Measurements from ENCODE around the gene TTLL11. TPM values are rescaled to one million over a fixed set of nuclear protein-coding genes. Genes with fewer than 3 reads are reported as not detected.

TTLL11 gene
- total and polyA plus RNA-seq, 2 experiments from 2014 or later = 0.57 to 1.4 TPM

DNA sequence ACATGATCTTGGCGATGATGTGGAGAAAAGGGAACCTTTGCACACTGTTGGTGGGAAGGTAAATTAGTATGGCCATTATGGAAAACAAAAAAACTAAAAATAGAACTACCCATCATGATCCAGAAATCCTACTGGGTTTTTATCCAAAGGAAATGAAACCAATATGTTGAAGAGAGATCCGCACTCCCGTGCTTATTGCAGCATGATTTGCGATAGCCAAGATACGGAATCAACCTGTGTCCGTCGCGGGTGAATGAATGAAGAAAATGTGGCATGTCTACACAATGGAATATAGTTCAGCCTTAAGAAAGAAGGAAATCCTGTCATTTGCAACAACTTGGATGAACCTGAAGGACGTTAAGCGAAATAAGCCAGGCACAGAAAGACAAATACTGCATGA lies 84.5 kb downstream of the TTLL11 start:
- Histone ChIP-seq H3K79me2 (replicated peaks; ENCODE audit: insufficient read depth) (no peaks in the 10 kb centered on the region), H3K27ac (ENCODE audit: low read depth) (no peak overlapping the region), H3K4me3 (no peak overlapping the region), H3K27me3 (ENCODE audit: insufficient read depth) (no peaks in the 10 kb centered on the region), H3K36me3 (ENCODE audit: insufficient read depth) (no peaks in the 10 kb centered on the region), H4K20me1 (replicated peaks; ENCODE audit: insufficient read depth) (no peaks in the 10 kb centered on the region), H3K9me2 (ENCODE audit: insufficient read depth) (no peaks in the 10 kb centered on the region), H3K4me2 (no peak overlapping the region), H3K4me1 (ENCODE audit: insufficient read depth) (no peaks in the 10 kb centered on the region), H2AFZ (no peak overlapping the region), H3F3A (replicated peaks; ENCODE audit: low read depth) (no peaks in the 10 kb centered on the region)
- TF ChIP-seq, protein P1, sequence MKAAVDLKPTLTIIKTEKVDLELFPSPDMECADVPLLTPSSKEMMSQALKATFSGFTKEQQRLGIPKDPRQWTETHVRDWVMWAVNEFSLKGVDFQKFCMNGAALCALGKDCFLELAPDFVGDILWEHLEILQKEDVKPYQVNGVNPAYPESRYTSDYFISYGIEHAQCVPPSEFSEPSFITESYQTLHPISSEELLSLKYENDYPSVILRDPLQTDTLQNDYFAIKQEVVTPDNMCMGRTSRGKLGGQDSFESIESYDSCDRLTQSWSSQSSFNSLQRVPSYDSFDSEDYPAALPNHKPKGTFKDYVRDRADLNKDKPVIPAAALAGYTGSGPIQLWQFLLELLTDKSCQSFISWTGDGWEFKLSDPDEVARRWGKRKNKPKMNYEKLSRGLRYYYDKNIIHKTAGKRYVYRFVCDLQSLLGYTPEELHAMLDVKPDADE (IDR thresholded peaks at IDR 0.05) = no peak
- no peak for TF ChIP-seq EZH2 (IDR thresholded peaks at IDR 0.05; ENCODE audit: low read depth, unreplicated experiment)
- TF ChIP-seq POLR2AphosphoS5 (IDR thresholded peaks at IDR 0.05; ENCODE audit: low read depth) = no peak
- TF ChIP-seq, protein P2, sequence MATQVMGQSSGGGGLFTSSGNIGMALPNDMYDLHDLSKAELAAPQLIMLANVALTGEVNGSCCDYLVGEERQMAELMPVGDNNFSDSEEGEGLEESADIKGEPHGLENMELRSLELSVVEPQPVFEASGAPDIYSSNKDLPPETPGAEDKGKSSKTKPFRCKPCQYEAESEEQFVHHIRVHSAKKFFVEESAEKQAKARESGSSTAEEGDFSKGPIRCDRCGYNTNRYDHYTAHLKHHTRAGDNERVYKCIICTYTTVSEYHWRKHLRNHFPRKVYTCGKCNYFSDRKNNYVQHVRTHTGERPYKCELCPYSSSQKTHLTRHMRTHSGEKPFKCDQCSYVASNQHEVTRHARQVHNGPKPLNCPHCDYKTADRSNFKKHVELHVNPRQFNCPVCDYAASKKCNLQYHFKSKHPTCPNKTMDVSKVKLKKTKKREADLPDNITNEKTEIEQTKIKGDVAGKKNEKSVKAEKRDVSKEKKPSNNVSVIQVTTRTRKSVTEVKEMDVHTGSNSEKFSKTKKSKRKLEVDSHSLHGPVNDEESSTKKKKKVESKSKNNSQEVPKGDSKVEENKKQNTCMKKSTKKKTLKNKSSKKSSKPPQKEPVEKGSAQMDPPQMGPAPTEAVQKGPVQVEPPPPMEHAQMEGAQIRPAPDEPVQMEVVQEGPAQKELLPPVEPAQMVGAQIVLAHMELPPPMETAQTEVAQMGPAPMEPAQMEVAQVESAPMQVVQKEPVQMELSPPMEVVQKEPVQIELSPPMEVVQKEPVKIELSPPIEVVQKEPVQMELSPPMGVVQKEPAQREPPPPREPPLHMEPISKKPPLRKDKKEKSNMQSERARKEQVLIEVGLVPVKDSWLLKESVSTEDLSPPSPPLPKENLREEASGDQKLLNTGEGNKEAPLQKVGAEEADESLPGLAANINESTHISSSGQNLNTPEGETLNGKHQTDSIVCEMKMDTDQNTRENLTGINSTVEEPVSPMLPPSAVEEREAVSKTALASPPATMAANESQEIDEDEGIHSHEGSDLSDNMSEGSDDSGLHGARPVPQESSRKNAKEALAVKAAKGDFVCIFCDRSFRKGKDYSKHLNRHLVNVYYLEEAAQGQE (IDR thresholded peaks at IDR 0.05; ENCODE audit: unreplicated experiment) = no peak
- TF ChIP-seq, protein P3, sequence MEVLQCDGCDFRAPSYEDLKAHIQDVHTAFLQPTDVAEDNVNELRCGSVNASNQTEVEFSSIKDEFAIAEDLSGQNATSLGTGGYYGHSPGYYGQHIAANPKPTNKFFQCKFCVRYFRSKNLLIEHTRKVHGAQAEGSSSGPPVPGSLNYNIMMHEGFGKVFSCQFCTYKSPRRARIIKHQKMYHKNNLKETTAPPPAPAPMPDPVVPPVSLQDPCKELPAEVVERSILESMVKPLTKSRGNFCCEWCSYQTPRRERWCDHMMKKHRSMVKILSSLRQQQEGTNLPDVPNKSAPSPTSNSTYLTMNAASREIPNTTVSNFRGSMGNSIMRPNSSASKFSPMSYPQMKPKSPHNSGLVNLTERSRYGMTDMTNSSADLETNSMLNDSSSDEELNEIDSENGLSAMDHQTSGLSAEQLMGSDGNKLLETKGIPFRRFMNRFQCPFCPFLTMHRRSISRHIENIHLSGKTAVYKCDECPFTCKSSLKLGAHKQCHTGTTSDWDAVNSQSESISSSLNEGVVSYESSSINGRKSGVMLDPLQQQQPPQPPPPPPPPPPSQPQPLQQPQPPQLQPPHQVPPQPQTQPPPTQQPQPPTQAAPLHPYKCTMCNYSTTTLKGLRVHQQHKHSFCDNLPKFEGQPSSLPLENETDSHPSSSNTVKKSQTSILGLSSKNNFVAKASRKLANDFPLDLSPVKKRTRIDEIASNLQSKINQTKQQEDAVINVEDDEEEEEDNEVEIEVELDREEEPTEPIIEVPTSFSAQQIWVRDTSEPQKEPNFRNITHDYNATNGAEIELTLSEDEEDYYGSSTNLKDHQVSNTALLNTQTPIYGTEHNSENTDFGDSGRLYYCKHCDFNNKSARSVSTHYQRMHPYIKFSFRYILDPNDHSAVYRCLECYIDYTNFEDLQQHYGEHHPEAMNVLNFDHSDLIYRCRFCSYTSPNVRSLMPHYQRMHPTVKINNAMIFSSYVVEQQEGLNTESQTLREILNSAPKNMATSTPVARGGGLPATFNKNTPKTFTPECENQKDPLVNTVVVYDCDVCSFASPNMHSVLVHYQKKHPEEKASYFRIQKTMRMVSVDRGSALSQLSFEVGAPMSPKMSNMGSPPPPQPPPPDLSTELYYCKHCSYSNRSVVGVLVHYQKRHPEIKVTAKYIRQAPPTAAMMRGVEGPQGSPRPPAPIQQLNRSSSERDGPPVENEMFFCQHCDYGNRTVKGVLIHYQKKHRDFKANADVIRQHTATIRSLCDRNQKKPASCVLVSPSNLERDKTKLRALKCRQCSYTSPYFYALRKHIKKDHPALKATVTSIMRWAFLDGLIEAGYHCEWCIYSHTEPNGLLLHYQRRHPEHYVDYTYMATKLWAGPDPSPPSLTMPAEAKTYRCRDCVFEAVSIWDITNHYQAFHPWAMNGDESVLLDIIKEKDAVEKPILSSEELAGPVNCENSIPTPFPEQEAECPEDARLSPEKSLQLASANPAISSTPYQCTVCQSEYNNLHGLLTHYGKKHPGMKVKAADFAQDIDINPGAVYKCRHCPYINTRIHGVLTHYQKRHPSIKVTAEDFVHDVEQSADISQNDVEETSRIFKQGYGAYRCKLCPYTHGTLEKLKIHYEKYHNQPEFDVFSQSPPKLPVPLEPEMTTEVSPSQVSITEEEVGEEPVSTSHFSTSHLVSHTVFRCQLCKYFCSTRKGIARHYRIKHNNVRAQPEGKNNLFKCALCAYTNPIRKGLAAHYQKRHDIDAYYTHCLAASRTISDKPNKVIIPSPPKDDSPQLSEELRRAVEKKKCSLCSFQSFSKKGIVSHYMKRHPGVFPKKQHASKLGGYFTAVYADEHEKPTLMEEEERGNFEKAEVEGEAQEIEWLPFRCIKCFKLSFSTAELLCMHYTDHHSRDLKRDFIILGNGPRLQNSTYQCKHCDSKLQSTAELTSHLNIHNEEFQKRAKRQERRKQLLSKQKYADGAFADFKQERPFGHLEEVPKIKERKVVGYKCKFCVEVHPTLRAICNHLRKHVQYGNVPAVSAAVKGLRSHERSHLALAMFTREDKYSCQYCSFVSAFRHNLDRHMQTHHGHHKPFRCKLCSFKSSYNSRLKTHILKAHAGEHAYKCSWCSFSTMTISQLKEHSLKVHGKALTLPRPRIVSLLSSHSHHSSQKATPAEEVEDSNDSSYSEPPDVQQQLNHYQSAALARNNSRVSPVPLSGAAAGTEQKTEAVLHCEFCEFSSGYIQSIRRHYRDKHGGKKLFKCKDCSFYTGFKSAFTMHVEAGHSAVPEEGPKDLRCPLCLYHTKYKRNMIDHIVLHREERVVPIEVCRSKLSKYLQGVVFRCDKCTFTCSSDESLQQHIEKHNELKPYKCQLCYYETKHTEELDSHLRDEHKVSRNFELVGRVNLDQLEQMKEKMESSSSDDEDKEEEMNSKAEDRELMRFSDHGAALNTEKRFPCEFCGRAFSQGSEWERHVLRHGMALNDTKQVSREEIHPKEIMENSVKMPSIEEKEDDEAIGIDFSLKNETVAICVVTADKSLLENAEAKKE (CRISPR knock-in tag; IDR thresholded peaks at IDR 0.05) = no peak
- no peak for TF ChIP-seq EZH2phosphoT487 (IDR thresholded peaks at IDR 0.05; ENCODE audit: unreplicated experiment)
- no peak for TF ChIP-seq STAT1 (IDR thresholded peaks at IDR 0.05; ENCODE audit: unreplicated experiment)
- no peak for TF ChIP-seq CREB1 (CRISPR knock-in tag; IDR thresholded peaks at IDR 0.05; ENCODE audit: low read depth)
- H3K4me3 Mint-ChIP-seq = no peak overlapping the region
- no peaks in the 10 kb centered on the region for H3K4me1 Mint-ChIP-seq
- DNase-seq (ENCODE audit: low spot score) = no peak
- ATAC-seq = no peak
- H3K36me3 Mint-ChIP-seq (ENCODE audit: low read depth) = no peaks in the 10 kb centered on the region
- H3K27ac Mint-ChIP-seq = no peak overlapping the region
- no peaks in the 10 kb centered on the region for H3K27me3 Mint-ChIP-seq (ENCODE audit: insufficient read depth, low read depth, poor library complexity)
- H3K9me3 Mint-ChIP-seq = no peaks in the 10 kb centered on the region
